HG02571 (cell line): ENCODE measurements around the gene AGRN.
"Not testable (repeated sequence)": the region's sequence is repeated elsewhere in the genome, so short reads cannot be mapped to it uniquely, and the experiment has no call there.

Source experiments
- ATAC-seq: cut with Tn5 transposase; IDR thresholded peaks from one replicate; pipeline ENCODE4 v1.9.1; 2021; ENCODE audit warnings: mild to moderate bottlenecking, moderate library complexity; ENCODE audit not compliant: unreplicated experiment

AGRN gene

GRCh38 chr1:1049318-1050165 lies 29.6 kb downstream of the AGRN start:
- no peak for ATAC-seq

DNA sequence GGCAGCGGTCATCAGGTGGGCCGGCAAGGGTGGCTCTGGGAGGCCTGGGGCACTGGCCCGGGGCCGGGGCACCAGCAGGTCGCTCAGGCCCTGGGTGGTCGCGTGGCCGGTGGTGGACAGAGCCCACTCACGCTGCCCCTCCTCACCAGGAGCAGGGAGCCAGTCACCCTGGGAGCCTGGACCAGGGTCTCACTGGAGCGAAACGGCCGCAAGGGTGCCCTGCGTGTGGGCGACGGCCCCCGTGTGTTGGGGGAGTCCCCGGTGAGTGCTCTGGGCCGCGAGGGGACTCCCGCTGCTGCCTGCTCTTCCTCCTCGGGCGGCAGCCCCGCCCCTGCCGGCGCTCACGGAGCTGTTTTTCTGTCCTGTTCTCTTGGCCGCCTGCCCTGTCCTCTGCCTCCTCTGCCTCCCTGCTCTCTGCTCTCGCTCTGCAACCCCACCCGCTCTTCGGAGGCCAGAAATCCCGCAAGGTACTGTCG lies 30.7 kb downstream of the AGRN start:
- no peak for ATAC-seq

DNA sequence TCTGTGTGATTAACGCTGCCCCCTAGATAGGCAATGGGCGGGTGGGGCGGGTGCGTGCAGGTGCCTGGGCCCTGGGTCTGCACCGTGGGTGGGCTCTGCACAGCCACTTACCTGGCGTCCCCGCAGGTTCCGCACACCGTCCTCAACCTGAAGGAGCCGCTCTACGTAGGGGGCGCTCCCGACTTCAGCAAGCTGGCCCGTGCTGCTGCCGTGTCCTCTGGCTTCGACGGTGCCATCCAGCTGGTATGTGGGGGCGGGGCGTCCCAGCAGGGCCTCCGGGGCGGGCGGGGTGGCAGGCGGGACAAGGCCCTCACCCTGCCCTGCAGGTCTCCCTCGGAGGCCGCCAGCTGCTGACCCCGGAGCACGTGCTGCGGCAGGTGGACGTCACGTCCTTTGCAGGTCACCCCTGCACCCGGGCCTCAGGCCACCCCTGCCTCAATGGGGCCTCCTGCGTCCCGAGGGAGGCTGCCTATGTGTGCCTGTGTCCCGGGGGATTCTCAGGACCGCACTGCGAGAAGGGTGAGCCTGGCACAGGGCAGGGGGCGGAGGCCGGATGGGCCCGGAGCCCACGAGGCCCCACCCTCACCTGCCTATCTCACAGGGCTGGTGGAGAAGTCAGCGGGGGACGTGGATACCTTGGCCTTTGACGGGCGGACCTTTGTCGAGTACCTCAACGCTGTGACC lies 31.3 kb downstream of the AGRN start:
- ATAC-seq, result no peak

- ATAC-seq, result no peak
These were observed 32.3 kb downstream of the AGRN start for GRCh38 chr1:1052003-1052840.

DNA sequence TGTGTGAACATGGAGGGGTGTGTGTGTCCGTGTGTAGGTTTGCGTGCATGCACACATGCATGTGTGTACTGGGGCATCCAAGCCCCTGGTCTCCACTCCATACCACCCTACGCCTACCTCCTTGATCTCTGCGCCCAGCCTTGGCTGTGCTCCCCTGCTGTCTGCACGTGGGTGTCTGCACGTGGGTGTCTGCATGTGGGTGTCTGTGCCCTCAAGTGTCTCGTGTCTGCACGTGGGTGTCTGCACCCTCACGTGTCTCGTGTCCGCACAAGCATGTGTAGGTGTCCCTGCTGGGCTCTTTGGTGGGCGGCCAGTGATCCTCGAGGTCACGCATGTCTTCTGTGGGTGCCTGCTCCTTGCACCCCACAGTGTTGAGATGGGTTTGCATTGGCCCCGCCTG lies 33.1 kb downstream of the AGRN start:
- ATAC-seq, result no peak

DNA sequence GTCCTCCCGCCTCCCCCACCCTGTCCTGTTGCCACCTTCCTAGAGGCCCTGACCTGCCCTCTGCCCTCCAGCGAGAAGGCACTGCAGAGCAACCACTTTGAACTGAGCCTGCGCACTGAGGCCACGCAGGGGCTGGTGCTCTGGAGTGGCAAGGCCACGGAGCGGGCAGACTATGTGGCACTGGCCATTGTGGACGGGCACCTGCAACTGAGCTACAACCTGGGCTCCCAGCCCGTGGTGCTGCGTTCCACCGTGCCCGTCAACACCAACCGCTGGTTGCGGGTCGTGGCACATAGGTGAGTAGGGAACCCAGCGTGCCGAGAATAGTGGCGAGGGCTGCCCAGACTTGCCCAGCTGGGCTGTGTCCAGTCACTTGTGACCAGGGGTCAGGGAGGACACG lies 33.8 kb downstream of the AGRN start:
- ATAC-seq, result no peak

DNA sequence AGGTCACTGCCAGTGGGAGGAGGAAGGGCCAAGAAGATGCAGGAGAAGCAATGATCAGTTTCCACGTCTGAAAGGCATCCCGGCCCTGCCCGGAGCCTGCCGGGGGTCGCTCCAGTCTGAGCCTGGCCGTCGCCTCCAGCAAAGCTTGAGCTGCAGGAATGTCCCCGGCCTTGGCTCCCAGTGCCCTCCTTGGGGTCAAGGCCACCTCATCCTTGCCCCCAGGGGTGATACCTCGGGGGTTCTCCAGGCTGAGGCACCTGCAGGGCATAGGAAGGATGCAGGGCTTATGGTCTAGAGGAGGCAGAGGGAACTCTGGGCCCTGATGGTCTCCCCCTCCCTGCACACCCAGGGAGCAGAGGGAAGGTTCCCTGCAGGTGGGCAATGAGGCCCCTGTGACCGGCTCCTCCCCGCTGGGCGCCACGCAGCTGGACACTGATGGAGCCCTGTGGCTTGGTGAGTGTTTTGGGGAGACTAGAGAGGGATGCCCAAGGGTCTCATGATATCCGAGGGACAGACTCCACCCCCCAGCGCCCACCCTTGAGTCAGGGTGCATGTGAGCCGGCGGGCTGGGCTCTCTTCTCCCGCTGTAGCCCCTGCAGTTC lies 34.3 kb downstream of the AGRN start:
- no peak for ATAC-seq

DNA sequence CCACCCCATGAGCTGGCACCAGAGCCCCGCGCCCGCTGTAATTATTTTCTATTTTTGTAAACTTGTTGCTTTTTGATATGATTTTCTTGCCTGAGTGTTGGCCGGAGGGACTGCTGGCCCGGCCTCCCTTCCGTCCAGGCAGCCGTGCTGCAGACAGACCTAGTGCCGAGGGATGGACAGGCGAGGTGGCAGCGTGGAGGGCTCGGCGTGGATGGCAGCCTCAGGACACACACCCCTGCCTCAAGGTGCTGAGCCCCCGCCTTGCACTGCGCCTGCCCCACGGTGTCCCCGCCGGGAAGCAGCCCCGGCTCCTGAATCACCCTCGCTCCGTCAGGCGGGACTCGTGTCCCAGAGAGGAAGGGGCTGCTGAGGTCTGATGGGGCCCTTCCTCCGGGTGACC lies 35.1 kb downstream of the AGRN start:
- no peak for ATAC-seq

DNA sequence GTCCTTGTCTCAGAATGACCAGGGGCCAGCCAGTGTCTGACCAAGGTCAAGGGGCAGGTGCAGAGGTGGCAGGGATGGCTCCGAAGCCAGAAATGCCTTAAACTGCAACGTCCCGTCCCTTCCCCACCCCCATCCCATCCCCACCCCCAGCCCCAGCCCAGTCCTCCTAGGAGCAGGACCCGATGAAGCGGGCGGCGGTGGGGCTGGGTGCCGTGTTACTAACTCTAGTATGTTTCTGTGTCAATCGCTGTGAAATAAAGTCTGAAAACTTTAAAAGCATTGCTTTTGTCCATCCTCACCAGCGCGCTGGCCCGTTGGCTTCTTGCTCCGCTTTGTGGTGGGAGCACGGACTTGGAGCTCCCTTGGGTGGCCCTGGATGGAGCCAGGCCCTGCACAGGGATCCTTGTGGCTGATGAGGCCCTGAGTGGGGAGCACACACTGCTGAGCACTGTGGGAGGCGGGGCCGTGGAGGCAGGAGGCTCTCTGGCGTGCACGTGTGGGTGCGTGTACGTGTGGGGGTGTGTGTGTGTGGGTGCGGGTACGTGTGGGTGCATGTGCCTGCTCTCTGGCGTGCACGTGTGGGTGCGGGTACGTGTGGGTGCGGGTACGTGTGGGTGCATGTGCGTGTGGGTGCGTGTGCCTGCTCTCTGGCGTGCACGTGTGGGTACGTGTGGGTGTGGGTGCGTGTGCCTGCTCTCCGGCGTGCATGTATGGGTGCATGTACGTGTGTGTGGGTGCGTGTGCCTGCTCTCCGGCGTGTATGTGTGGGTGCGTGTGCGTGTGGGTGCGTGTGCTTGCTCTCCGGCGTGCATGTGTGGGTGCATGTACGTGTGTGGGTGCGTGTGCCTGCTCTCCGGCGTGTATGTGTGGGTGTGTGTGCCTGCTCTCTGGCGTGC lies 36.2 kb downstream of the AGRN start:
- no peak for ATAC-seq

DNA sequence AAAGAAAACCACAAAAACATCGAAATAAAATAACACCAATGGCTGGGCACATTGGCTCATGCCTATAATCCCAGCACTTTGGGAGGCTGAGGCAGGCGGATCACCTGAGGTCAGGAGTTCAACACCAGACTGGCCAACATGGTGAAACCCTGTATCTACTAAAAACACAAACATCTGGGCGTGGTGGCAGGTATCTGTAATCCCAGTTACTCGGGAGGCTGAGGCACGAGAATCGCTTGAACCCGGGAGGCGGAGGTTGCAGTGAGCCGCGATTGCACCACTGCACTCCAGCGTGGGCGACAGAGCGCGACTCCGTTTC lies 37.8 kb downstream of the AGRN start:
- not testable (repeated sequence) for ATAC-seq

- no peak for ATAC-seq
These were observed 38.4 kb downstream of the AGRN start for GRCh38 chr1:1058088-1058905.

DNA sequence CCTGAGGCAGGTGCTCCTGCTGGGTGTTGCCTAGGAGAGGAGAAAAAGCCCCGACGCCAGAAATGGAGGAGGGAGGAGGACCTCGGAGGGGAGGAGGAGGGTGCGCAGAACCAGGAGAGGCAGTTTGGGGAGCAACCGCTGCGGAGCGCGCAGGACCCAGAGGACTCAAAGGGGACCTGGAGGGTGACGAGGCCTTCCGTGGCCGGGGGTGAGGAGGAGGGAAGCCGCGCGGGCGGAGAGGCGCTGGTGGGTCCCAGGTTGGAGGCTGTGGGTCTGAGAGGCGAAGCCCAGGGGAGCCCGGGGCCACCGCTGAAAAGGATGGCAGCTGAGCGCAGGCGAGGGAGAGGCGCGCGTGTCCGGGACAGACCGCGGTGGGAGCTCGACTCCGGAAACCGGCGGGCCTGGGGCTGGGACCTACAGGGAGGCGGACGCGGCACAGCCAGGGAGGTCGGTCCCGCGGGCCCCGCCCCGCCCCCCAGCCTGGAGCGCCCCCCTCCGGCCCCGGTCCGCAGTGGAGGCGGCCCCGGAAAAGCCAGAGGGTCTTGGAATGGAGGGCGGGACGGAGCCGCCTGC lies 39.1 kb downstream of the AGRN start:
- ATAC-seq, result peak; percentile 26

DNA sequence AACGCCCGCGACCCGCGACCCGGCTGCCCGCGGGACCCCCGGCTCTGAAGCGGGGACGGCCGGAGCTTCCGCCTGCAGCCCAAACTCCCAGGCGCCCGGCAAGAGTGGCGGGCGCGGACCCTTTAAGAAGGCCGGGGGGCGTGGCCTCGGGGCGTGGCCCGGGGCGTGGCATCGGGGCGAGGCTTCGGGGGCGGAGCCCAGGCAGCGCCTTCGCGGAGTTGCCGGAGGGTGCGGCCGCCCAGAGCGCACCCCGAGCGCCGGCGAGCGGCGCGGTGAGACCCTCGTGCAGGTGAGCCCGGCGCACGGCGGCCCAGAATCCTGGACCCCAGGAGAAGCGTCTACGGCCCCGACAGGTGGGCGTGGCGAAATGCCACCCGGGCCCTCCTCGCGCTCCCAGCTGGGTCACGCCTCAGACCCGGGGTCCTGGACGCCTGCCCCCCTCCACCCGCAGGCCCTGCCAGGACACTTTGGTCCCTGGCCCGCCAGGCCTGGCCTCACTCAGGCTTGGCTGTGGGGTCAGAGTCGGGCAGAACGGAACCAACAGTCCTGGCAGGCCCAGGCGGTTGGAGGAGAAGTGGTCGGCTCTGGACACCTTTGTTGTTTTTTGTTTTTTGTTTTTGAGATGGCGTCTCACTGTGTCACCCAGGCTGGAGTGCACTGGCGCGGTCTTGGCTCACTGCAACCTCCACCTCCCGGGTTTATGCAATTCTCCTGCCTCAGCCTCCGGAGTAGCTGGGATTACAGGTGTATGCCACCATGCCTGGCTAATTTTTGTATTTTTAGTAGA lies 39.8 kb downstream of the AGRN start:
- peak; percentile 47 for ATAC-seq

DNA sequence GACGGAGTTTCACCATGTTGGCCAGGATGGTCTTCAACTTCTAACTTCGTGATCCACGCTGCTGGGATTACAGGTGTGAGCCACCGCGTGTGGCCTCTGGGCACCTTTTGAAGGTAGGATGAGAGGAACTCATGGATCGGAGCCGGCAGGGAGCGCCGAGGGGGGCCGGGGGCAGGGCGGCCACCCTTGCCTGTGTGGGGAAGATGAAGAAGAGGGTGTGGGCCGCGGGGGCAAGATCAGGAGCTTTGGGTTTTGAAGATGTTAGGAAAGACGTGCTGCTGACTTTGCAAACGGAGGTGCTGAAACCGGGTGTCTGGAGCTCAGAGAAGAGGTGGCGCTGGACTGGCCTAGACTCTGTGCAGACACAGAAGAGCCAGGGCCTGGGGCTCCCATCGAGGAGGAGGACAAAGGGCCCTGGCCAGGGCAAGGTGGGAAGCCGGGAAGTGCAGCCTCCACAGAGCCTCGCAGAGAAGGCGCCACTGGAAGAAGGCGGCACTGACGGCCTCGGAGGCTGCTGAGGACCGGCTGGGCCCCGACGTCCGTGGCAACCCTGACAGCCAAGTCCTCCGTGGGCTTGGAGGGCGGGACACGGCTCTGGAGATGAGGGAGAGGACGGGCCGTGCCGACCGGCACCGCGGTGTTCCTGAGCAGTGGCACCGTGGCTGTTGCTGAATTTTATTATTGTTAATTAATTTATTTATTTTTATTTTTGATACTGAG lies 40.5 kb downstream of the AGRN start:
- ATAC-seq, result no peak

GRCh38 chr1:1061682-1062345 lies 41.9 kb downstream of the AGRN start:
- ATAC-seq, result no peak

GRCh38 chr1:1062348-1063163 lies 42.6 kb downstream of the AGRN start:
- ATAC-seq, result no peak
